HG02610 (cell line): ENCODE measurements around the gene TRIM13.
"Not testable (repeated sequence)": the region's sequence is repeated elsewhere in the genome, so short reads cannot be mapped to it uniquely, and the experiment has no call there.

Experiments used
- ATAC-seq: cut with Tn5 transposase; IDR thresholded peaks from one replicate; pipeline ENCODE4 v1.9.1; 2021; ENCODE audit warnings: mild to moderate bottlenecking, moderate library complexity; ENCODE audit not compliant: unreplicated experiment

The TRIM13 gene, protein sequence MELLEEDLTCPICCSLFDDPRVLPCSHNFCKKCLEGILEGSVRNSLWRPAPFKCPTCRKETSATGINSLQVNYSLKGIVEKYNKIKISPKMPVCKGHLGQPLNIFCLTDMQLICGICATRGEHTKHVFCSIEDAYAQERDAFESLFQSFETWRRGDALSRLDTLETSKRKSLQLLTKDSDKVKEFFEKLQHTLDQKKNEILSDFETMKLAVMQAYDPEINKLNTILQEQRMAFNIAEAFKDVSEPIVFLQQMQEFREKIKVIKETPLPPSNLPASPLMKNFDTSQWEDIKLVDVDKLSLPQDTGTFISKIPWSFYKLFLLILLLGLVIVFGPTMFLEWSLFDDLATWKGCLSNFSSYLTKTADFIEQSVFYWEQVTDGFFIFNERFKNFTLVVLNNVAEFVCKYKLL

DNA sequence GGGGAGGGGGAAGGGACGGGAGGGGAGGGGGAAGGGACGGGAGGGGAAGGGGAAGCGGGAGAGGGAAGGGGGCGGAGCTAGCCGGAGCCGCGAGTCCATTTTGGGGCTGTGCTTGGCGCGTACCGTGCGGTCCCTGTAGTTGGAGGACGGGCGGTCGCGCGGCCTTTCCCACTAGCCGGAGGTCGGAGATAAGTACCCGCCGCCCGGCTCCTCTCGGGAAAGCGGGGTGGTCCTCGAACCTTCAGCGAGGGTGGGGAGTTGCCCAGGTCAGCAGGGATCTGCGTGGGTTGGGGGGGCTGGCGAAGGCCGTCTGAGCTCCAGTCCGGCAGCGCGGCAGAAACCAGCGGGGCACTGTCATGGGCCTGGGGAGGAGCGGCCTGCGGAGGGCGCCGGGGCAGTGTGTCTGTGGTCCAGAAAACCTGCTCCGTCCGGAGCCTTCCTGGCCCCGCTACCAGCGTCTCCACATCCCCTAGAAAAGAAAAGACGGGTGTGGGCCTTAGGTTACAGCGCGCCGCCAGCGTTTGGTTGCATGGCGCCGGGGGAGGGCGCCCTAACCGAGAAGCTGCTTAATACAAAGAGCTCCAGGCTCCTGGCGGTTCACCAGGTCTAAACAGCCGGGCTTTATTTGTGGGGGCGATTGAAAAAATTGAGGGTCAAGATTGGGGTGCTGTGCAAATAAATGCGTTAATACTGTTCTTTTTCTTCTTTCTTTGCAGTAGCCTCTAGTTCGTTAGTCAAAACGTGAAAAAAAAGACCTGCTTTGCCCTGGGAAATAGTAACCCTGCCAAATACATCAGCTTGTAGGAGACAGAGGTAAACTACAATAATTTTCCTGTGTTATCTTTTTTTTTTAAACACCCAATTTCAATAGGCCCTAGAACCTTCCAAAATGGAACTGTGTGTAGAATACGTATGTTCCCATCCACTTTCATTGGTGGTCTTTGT, at the start of gene TRIM13:
Gene TRIM13 (plus strand): TSS at position 92 of the 945 bp plus-strand sequence. CDS start 14,899 bp downstream, outside the sequence.
- ATAC-seq, result peak; percentile 64

DNA sequence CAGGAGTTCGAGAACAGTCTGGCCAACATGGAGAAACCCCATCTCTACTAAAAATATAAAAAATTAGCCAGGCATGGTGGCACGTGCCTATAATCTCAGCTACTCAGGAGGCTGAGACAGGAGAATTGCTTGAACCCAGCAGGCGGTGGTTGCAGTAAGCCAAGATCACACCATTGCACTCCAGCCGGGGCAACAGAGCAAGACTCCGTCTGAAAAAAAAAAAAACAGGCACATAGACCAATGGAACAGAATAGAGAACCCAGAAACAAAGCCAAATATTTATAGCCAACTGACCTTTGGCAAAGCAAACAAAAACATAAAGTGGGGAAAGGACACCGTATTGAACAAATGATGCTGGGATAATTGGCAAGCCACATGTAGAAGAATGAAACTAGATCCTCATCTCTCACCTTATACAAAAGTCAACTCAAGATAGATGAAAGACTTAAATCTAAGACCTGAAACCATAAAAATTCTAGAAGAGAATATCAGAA, 48.0 kb upstream of the TRIM13 start:
- ATAC-seq, result not testable (repeated sequence)

DNA sequence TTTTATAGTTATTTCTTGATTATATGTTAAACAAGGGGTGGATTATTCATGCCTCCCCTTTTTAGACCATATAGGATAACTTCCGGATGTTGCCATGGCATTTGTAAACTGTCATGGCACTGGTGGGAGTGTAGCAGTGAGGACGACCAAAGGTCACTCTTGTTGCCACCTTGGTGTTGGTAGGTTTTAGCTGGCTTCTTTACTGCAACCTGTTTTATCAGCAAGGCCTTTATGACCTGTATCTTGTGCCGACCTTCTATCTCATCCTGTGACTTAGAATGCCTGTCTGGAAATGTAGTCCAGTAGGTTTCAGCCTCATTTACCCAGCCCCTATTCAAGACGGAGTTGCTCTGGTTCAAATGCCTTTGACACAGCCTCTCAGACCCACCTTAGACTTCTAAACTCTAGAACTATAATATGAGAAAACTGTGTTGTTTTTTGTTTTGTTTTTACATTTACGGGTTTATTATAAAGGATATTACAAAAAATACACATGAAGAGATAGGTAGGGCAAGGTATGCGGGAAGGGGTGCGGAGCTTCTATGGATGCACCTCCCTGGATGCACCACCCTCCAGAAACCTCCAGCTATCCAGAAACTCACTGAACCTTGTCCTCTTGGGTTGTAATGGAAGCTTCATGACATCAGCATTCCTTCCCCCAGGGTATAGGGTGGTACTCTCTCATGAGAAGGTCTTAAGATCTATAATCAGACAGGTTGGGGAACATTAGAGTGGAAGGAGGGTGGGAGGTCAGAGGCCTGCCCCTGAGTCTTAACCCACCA, 44.9 kb upstream of the TRIM13 start:
- no peak for ATAC-seq

DNA sequence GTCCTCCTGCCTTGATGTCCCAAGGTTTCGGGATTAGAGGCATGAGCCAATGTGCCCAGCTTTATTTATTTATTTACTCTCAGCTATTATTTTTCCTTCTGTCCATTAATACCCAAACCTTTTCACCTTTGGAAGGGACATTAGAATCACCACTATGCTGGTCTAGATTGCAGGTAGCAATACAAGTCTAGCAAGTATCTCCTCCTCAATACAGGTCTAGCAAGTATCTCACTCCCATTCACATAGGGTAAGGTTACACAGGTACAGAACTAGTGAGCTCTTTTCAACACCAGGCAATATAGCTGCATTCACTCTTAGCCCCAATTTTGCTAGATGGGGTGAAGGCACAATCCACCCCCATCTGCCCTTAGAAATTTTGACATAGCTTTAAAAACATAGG, 43.3 kb upstream of the TRIM13 start:
- no peak for ATAC-seq

DNA sequence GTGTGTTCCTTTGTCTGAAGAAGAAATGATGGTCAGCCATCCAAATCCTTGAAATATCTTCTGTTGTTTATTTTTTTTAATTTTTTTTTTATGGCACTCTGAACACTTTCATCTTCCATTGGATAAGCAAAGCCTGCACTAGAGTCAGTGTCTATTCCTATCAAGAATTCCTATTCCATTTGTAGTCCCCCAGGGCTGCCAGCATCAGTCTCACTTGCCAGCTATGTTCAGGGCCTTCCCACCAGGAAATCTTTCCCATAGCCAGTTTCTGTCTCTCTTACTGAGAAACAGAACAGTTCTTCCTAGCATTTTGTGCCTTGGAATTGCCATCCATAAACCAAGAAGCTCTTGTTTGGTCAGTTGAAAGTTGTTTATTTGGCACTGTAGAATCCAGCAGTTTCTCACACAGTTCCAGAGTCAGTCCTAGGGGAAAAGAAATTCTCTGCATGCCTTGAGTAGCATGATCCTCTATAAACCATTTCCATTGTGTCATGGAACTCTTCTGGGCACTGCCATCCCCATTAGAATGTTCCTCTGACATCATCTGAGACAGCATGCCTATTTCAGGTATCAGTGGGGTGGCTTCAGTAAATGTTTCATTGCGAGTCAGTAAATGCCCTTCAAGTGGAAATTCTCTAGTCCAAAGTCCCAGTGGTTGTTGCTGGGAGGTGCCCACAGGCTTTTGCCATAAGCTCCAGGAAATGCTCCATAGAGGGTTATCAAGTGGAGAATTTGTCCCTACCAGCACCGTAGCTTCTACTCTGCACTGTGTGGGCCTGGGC, 42.0 kb upstream of the TRIM13 start:
- ATAC-seq, result no peak

DNA sequence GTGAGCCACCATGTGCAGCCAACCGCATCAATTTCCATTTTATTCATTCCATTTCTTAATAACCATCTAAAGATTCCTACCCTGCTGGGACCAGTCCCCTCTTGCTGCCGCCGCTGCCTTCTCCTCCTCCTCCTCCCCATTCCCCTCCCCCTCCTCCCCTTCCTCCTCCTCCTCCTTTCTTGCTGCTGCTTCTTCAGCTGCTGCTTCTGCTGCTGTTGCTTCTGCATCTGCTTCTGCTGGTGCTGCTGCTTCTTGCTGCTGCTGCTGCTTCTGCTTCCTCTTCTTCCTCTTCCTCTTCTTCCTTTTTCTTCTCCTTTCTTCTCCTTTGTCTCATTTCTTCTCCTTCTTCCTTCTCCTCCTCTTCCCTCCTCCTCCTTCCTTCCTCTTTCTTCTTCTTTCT, 40.7 kb upstream of the TRIM13 start:
- no peak for ATAC-seq

DNA sequence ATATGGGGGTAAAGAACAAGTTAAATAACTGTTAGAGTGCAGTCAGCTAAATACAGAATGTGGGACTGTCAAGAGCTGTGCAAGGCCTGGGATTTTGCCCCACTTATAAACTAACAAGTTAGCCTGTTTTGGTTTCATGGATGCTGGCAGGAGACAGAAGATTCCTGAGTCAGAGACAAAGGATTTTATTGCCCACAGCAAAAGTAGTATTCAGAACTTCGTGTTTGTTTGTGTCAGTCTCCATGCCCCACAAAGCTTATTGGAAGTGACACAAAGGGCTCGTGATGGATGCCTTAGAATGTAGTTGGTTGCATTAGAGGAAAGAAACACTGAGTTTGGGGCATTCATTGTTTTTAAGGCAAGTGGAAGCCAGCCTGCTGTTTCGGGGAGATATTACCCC, 38.5 kb upstream of the TRIM13 start:
- ATAC-seq, result no peak

DNA sequence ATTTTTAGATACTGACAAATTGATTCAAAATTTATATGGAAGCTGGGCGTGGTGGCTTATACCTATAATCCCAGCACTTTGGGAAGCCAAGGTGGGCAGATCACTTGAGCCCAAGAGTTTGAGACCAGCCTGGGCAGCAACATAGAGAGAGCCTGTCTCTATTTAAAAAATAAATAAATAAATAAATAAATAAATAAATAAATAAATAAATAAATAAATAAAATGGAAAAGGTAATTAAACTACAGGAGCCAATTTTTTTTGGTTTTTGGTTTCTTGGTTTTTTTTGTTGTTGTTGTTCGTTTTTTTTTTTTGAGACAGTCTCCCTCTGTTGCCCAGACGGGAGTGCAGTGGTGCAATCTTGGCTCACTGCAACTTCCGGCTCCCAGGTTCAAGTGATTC, 29.4 kb upstream of the TRIM13 start:
- no peak for ATAC-seq

DNA sequence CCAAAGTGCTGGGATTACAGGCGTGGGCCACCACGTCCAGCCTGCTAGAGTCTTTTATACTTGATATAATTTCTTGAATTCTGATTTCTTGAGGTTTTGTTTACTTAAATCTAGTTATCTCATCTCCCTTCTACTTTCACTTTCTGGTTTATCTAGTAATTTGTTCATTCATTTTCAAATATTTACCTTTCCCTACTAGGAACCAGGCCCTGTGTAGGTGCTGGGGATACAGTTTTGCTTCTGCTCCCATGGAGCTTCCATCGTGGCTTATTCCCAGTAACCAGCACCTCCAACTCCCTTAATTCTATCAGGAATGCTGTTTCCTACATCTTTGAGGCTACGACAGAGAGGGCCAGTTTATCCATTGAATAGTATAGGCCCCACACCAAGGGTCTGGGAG, 24.1 kb upstream of the TRIM13 start:
- ATAC-seq, result no peak

DNA sequence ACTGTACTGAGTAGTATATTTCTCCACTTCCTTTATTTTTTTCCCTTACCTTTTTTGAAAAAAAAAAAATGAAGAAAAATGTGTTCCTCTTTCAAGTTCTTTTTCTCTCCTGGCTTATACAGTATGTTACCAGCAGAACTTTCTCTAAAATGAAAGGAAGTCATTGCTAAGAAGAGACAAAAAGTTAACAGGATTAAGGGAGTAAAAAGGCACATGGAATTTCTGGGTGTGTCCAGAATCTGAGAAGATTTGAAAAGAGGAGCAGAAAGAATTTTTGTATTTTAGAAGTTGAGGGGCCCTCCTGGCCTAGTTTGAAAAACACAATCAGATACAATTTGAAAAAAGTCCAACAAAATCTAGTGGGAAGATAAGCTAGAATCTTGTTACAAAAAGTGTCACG, 21.0 kb upstream of the TRIM13 start:
- ATAC-seq, result no peak

DNA sequence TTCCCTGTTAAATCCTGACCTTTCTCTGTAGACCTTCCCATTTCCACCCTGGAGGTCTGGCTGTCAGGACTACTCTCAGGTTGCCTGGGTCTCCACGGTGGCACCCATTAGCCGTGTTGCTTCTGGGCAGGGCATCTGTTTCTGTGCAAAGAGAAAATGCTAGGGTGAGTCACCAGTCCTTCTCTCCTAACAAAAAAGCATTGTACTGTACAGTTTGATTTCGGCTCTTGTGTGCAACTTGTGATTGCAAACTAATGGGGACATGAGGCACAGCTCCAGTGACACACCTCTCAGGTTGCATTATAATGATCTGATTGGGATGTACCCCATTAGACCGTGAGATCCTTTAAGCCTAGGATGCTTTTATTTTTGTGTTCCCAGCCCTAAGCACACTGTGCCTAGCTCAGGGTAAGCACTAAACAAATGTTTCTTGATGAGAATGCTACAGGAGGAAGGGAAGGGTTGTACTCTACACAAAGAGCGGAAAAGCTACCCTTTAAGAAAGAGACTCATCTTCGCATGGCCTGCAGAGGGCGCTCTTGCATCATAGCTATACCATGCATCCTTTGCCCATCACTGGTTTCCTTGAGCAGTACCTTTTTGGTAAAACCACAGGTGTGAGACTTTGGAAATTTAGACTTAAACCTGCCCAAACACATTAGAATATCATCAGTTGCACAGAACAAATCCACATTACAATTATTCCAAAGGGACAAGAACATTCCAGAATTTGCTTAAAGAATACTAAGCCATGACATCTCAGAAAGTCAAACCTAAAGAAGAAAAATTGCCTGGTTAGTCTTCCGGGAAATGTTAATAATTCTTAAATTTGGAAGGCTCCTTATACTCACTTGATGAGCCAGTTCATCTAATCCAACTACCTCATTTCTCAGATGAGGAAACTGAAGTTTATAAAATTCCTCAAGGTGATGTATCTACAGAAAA, 20.3 kb upstream of the TRIM13 start:
- ATAC-seq, result no peak

DNA sequence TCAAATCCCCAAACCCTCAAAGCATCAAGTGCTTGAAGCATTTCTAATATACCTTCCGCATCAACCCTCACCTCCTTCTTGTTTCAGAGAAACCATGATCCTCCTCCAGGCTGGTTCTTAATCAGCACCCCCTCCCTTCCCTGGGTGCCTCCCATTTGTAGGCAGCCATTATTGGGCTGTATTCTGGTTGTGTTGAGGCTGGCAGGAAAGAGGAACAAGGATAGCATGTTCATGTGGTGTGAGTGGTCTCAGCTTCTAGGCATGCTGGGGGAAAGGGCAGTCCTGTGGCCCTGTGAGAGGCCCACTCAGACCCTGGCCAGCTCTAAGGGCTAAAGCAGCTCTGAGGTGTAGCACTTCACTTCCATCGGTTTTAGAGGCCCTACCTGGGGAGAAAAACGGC, 18.9 kb upstream of the TRIM13 start:
- ATAC-seq, result no peak

DNA sequence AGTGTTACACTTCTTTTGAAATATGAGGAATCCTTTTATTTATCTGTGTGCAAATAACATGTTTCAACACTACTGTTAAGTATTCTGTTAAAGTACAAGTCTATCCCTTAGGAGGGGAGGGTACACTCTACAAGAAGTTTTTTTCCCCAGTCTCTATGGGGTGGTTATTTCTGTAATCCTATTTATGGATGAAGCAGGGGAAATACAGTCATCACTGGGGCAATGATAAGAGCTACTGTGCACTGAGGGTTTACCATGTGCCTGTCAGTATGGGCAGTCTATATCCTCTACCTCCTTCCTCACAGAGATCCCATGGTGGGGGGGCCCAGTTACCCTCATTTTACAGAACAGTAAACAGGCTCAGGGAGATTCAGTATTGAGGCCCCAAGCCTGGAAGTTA, 16.6 kb upstream of the TRIM13 start:
- no peak for ATAC-seq

DNA sequence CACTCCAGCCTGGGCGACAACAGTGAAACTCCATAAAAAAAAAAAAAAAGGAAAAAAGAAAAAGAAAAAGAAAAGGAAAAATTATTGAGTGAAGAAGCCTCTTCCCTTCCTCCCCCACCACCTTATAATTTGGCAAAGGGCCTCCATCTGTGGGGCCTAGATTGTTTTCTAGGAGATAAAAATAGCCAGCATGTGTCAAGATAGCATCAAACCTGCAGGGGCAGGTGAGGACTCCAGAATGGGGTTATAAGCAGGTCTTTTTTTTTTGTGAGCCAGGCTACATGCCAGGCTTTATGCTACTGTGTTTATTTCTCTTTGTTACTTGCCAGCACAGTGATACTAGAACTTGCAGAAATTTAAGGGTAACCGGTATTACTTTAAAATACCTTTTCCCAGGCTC, 11.7 kb upstream of the TRIM13 start:
- ATAC-seq, result no peak

DNA sequence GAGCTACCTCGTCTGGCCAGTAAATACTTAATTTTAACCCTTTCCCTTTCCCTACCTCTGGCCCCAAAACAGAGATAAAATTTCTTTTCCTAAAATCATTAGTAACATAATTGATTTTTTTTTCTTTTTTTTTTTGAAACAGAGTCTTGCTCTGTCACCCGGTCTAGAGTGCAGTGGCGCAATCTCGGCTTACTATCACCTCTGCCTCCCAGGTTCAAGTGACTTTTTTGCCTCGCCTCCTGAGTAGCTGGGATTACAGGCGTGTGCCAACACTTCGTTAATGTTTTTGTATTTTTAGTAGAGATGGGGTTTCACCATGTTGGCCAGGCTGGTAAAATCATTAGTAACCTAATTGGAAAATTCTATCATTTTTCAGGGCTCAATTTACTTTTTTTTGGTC, 10.4 kb upstream of the TRIM13 start:
- no peak for ATAC-seq

DNA sequence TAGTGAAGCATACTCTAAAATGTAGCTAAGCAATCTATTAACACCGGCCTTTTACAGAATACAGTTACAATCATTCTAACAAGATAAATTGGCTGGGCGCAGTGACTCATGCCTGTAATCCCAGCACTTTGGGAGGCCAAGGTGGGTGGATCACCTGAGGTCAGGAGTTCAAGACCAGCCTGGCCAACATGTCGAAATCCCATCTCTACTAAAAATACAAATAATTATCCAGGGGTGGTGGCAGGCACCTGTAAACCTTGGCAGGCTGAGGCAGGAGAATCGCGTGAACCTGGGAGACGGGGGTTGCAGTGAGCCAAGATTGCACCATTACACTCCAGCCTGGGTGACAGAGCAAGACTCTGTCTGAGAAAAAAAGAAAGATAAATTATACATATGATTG, 6.2 kb upstream of the TRIM13 start:
- ATAC-seq, result not testable (repeated sequence)

DNA sequence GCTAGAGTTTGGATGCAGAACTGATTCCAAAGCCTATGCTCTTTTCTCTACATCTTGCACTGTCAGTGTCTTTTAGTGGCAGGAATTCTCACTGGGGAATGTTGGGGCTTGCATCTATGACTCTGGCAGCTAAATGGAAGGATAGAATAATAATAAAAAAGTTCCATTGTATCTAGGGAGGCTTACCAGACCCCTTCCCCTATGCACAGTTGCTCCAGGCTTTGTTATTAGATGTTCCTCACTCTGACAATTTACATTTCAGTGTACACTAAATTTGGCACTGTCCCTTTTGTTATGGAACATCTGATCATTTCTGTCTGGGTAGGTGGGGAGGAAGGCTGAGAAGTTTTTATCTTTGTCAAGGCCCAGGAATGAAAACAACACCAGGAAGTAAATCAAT, 3.7 kb upstream of the TRIM13 start:
- ATAC-seq, result no peak

DNA sequence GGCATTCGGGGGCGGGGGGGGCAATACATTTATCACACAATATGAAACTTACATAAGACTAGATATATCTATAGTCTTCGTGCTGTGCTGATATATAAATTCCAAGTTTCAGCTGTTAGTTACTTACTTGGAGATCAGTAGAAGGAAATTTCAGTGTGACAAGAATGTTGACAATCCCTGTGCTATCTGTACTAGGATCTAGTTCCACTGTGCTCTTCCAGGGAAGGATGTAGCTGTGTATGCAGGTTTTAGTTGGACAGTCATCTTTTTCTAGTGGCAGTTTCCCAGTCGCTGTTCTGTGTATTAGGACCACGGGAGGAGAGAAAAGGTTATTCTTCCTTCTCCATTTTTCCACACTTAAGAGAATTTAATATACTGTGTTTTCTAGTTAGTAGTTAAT, 3.2 kb upstream of the TRIM13 start:
- ATAC-seq, result no peak

DNA sequence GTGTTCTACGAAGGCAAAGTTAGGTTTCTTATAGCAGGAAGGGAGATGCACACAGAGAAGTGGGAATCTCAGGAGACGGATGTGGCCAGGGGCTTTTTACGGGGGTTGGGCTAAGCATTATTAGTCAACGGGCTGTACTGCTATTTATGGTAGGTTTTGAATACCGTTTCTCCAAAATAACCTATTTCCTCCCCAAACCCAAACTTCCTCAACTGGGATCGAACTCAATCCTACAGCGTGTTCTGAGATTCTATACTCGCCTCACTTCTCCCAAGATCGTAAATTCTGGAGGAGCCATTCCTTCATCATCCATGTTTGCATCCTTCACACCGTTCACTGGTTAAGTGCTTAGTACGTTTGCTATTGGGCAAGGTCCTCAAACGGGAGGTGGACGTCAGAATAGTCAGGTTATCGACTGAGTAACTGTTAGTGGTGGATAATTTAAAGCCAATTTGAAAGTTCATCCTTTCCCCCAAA, 1.2 kb upstream of the TRIM13 start:
- peak; percentile 36 for ATAC-seq
